Stimulated activated CD8-positive, alpha-beta memory T cell treated with anti-CD3 and anti-CD28 coated beads, Interleukin-4, amount 100 ng/mL, for 48 hours (primary cell): ENCODE measurements around the gene TYW1.
"Not testable (repeated sequence)": the region's sequence is repeated elsewhere in the genome, so short reads cannot be mapped to it uniquely, and the experiment has no call there.

Experiments used
- DNase-seq: peaks from one replicate; pipeline ENCODE4 v3.0.0-alpha.2; 2020

The TYW1 gene

GRCh38 chr7:67192123-67192702 is 195.6 kb downstream of the TYW1 start:
- not testable (repeated sequence) for DNase-seq

GRCh38 chr7:67192889-67193613 is 196.4 kb downstream of the TYW1 start:
- DNase-seq = not testable (repeated sequence)

GRCh38 chr7:67196176-67196575 is 199.5 kb downstream of the TYW1 start:
- not testable (repeated sequence) for DNase-seq

GRCh38 chr7:67198865-67199526 is 202.4 kb downstream of the TYW1 start:
- DNase-seq = not testable (repeated sequence)

- DNase-seq = not testable (repeated sequence)
Measured at GRCh38 chr7:67205772-67206171, 209.1 kb downstream of the TYW1 start.

DNA sequence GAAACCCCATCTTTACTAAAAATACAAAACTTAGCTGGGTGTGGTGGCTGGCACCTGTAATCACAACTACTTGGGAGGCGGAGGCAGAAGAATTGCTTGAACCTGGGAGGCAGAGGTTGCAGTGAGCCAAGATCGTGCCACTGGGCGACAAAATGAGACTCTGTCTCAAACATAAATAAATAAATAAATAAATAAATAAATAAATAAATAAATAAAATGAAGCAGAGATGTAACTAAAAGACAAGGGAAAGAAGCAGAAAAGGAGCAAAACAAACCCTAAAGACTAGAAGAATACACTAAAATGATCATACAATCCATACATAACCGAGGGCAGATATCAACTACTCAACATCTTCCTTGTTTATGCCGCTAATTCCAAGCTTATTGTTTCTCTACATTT is 209.8 kb downstream of the TYW1 start:
- no peak for DNase-seq

DNA sequence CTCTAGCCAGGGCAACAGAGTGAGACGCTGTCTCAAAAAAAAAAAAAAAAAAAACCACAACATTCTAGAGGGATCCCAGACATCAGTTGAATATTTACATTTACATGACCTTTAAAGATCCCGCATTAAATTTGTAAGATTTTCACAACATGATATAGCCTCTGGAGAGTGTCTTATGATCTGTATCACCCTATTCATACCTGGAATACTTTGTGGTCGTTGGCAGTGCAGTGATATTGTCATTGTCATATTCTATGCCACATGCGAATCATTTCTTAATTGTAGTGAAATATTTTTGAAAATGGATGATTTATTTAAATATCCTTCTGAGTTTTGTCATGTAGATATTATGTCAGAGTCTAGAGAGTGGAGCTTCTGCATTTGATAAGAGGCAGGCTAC is 212.0 kb downstream of the TYW1 start:
- DNase-seq = not testable (repeated sequence)

DNA sequence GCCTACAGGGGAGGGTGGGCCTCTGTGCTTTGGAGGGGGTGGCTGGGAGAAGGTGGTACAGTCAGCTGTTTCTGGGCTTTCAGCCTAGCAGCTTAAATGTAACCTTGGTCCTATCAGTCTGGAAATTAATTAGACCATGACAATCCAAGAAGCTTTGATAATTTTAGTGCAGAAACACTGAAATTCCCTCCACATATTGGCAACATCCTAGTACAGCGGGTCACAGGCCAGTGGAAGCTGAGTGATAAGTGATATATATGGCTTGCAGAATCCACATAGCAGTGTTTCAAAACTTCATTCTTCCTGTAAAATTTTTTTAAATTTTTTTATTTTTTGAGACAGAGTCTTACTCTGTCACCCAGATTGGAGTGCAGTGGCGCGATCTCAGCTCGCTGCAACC is 212.6 kb downstream of the TYW1 start:
- DNase-seq = no peak

GRCh38 chr7:67210567-67210966 is 213.9 kb downstream of the TYW1 start:
- no peak for DNase-seq

DNA sequence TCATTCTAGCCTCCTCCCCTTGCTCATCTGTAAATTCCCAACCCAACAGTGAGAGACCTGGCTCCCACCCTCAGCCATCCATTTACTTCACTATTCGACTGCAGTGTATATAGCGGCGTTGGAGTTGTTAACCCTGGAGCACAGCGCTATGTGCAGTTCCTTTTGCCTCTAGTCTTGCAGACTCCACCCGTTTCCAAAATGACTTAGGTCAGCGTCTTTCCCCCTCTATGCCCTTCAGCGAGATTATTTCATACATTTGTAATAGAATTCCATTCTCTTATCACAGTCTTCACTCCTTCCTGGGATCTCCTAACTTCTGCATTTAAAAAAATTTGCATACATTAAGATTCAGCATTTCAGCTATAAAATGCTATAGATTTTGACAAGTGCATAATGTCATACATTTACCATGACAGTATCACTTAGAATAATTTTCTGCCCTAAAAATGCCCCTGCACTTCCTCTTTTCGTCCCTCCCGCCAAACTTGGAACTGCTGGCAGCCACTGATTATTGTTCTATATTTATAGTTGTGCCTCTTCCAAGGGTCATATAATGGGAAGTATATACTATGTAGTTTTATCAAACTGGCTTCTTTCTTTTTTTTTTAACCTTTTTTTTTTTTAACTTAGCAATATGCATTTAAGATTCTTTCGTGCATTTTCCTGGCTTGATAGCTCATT is 215.2 kb downstream of the TYW1 start:
- not testable (repeated sequence) for DNase-seq

GRCh38 chr7:67213038-67213437 is 216.4 kb downstream of the TYW1 start:
- not testable (repeated sequence) for DNase-seq

- not testable (repeated sequence) for DNase-seq
Measured at GRCh38 chr7:67223551-67223950, 226.9 kb downstream of the TYW1 start.

DNA sequence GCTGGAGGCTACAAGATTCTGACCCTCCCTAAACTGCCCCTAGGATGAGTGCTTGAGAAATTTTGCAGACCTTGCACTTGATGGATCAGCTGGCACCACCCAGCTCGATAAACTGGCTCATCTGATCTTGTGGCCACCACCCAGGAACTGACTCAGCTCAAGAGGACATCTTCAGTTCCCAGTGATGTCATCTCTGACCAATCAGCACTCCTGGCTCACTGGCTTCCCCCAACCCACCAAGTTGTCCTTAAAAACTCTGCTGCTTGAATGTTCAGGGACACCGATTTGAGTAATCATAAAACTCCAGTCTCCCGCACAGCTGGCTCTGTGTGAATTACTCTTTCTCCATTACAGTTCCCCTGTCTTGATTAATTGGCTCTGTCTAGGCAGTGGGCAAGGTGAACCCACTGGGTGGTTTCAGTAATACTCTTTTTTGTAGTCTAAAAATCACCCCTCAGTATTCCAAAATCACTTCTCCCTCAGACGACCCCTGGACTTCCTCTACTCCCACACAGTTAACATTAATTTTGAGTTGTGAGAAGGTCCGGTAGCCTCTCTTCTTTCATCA is 229.8 kb downstream of the TYW1 start:
- peak; percentile 29 for DNase-seq

DNA sequence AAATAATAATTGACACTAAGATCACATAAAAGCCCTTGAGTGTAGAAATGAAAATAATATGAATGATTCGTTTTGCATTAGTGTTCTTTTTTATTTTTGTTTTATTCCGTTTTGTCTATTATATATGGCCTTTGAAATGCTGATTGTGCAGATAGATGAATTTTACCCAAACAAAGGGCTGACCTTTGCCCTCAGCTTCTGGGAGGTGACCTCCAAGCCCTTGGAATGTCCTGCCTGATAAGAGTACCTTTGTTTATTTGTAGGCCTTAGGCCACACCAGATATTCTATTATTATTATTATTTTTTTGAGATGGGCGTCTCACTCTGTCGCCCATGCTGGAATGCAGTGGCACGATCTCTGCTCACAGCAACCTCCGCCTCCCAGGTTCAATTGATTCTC is 230.3 kb downstream of the TYW1 start:
- not testable (repeated sequence) for DNase-seq

- DNase-seq = not testable (repeated sequence)
Measured at GRCh38 chr7:67229018-67229417, 232.4 kb downstream of the TYW1 start.

DNA sequence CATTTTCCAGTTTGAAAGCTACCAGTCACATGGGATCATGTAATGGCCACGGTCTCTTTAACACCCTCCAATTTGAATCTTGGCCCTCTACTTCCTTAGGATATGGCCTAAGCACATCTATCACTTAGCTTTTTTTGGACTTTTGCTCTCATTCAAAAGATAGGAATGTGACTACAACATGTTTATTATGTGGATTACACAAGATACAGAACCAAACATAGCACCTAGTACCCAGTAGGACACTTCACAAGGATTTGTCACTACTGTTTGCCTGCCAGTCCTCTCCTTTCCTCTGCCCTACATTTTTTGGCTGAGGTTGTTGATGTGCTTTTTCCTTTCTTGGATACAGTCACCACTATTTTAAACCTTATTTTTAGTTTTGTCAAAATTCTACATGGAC is 233.4 kb downstream of the TYW1 start:
- DNase-seq = not testable (repeated sequence)

GRCh38 chr7:67233506-67233905 is 236.9 kb downstream of the TYW1 start:
- DNase-seq = not testable (repeated sequence)

GRCh38 chr7:67236216-67236615 is 239.6 kb downstream of the TYW1 start:
- not testable (repeated sequence) for DNase-seq

- not testable (repeated sequence) for DNase-seq
Measured at GRCh38 chr7:67242871-67243270, 246.2 kb downstream of the TYW1 start.

DNA sequence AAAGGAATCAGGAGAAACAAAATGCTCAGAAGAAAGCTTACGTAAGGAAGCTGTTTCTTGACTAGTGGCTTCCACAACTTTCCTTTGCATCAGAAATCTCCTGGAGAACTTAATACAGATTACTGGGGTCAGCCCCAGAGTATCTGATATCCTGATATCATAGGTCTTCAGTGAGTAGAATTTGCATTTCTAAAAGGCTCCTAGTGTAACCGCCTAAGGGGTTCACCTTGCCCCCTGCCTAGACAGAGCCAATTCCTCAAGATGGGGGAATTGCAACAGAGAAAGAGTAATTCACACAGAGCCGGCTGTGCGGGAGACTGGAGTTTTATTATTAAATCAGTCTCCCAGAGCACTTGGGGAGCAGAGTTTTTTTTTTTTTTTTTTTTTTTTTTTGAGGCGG is 251.7 kb downstream of the TYW1 start:
- DNase-seq = not testable (repeated sequence)

GRCh38 chr7:67251986-67252558 is 255.4 kb downstream of the TYW1 start:
- no peak for DNase-seq

DNA sequence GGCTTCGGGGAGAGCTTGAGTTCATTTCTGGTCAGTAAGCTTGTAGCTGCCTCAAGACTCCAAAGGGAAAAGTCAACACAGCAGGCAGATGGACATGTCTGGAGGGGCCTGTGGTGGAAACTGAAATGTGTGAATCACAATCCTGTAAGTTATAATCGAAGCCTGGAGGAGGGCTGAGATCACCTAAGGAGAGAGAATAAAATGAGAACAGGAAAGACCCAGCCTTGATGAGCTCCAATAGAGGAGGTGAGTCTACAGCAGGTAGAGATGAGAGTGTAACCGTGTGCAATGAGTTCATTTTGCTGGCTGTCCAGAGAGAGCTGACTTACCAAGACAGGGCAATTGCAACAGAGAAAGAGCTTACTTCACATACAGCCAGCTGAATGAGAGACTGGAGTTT is 258.4 kb downstream of the TYW1 start:
- DNase-seq = not testable (repeated sequence)

DNA sequence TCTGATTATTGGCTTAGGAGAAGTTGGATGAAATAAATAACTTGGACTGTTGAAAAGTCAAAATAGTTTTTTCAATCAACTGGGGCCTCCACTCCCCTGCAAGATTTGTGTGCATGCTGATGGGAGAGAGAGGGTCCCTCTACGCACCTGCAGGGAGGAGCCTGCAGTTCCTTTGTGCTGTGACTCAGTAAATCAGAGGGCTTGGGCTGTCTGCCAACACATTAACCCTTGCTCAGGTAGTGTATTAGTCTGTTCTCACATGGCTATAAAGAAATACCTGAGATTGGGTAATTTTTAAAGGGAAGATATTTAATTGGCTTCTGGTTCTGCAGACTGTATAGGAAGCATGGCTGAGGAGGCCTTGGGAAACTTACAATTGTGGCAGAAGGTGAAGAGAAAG is 261.1 kb downstream of the TYW1 start:
- DNase-seq = not testable (repeated sequence)
